K562 (cell line): ENCODE results near the gene MYO1D.

Experiments
- CHD1 ChIP-seq: fragments of 200-600 bp; sonication (generic); IDR thresholded peaks from one replicate; pipeline ENCODE4 v1.6.1; 2012; ENCODE audit warnings: mild to moderate bottlenecking, moderate library complexity, low read length, inconsistent platforms
- STAT6 ChIP-seq: sonication (generic); formaldehyde crosslinking; IDR thresholded peaks from 2 replicates; pipeline ENCODE4 v1.8.1; 2023; ENCODE audit warnings: mild to moderate bottlenecking, missing genetic modification reagents

DNA sequence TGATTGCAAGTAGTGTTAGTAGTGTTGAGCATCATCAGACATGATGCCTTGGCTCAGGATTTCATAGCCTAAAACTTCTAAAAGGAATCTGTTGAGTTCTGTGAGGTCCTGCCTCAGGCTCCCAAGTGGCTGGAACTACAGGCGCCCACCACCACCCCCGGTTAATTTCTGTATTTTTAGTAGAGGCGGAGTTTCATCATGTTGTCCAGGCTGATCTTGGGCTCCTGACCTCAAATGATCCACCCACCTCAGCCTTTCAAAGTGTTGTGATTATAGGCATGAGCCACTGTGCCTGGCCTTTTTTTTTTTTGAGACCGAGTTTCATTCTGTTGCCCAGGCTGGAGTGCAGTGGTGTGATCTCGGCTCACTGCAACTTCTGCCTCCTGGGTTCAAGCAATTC lies 427.0 kb downstream of the MYO1D start:
- TF ChIP-seq STAT6 (CRISPR knock-in tag) (no peak), CHD1 (no peak)
